NCI-H2081 treated with DMSO at 0.1 percent for 48 hours (cell line): ENCODE results near the gene ABCA4.
"Not testable (repeated sequence)": the region's sequence is repeated elsewhere in the genome, so short reads cannot be mapped to it uniquely, and the experiment has no call there.

Experiments
- DNase-seq: peaks from one replicate; lab custom pipeline; 2025; lab: John Stamatoyannopoulos, UW

The ABCA4 gene

GRCh38 chr1:93979040-93979717 lies 141.8 kb downstream of the ABCA4 start:
- no peak for DNase-seq

DNA sequence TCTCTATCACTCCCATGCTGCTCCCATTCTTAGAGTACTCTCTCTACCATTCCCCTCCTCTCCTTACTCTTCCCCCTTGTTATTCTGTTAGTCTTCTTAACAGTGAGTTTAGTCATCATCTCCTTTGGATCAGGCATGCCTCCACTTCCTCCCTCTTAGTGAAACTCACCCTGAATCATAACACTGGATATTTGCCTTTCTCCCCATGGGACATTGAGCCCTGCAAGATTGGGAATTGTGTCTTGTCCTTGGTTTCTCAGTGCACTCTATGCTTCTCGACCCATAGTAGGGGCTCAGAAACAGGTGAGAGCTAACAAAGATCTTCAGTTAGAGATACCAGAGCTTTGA lies 143.4 kb downstream of the ABCA4 start:
- no peak for DNase-seq

GRCh38 chr1:93976711-93977597 lies 144.0 kb downstream of the ABCA4 start:
- DNase-seq = no peak

GRCh38 chr1:93976291-93976690 lies 144.7 kb downstream of the ABCA4 start:
- DNase-seq = no peak

DNA sequence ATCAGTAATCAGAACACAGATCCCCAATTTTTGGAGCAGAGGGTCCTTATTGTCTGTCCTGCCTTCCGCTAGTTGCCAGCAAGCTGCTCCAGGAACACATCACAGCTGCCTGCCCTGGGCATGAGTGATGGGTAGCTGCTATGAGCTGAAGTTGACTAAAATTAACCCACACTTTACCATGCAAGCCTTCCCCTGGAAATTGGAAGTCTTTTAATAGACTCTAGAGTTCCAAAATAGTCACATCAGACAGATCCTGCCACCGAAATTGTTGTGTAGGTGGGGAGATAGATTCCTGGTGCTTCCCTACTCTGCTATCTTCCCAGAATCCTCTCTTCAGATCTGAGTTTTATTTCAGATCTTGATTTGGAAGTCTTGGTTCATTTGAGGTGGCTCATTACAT lies 148.6 kb downstream of the ABCA4 start:
- no peak for DNase-seq

- no peak for DNase-seq
Observed at GRCh38 chr1:93969887-93970286, 151.1 kb downstream of the ABCA4 start.

DNA sequence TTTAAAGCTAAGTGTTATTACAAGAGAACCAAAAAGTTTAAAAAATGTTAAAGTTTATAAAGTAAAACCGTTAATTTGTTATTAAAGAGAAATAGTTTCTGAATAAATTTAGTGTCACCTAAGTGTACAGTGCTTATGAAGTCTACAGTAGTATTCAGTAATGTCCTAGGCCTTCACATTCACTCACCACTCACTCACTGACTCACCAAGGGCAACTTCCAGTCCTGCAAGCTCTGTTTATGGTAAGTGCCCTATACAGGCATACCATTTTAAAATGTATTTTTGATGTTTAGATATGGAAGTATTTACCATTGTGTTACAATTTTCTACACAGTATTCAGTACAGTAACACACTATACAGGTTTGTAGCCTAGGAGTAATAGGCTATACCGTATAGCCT lies 151.6 kb downstream of the ABCA4 start:
- no peak for DNase-seq

- DNase-seq = no peak
Observed at GRCh38 chr1:93967306-93967705, 153.6 kb downstream of the ABCA4 start.

- no peak for DNase-seq
Observed at GRCh38 chr1:93965888-93966287, 155.1 kb downstream of the ABCA4 start.

DNA sequence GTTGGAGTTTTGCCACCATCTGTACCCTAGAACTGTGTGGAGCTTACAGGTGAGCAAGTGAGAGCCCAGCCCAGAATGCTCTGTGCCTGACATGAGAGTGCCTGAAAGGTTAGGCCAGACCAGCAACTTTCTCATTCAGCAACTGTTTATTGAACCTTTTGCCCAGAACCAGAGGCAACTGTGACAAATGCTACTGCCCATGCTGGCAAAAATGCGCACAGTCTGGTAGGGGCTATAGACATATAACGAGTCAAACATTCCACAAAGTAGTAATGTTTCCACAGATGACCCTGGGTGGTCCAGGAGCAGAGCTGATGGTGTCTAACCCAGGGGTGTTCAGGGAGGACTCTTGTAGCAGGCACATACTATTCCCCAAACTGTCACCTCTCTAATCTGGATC lies 155.7 kb downstream of the ABCA4 start:
- no peak for DNase-seq

DNA sequence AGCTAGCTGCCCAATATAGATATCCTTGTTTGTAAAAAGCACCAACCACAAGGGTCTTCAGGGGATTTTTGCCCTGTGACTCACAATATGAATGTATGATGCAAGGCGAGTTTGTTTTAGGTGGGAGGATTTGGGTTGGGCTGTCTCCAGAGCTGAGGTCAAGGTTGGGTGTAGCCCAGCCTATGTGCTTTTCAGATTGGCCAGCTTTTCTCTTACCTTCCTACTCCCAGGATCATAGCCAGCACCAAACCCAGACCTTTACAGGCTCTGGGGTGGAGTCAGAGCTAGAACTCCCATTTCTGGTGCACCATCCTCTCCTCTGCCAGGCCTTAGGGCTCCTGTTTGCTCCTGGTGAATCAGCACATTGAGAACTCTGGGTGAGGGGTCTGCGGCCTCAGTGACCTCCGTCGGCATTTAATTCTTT lies 156.2 kb downstream of the ABCA4 start:
- no peak for DNase-seq

GRCh38 chr1:93964096-93964776 lies 156.7 kb downstream of the ABCA4 start:
- DNase-seq = no peak

- no peak for DNase-seq
Observed at GRCh38 chr1:93963585-93963984, 157.4 kb downstream of the ABCA4 start.

DNA sequence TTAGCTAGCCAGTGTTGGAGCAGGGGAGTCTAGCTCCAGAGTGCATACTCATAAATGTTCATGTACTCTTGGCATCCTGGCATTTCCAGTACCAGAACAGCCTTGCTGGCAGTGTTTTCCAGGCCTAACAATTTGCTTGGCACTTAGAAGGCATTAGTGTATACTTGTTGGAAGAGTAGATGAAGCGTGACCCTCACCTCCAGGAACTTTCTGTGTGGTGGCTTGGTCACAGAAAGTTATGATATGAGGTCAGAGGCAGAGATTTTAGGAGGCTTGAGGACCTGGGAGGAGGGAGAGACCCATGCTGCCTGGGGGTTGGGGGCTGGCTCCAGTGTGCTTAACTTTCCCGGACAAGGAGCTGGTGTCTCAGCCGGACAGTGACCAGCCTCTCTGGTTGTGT lies 159.0 kb downstream of the ABCA4 start:
- no peak for DNase-seq

DNA sequence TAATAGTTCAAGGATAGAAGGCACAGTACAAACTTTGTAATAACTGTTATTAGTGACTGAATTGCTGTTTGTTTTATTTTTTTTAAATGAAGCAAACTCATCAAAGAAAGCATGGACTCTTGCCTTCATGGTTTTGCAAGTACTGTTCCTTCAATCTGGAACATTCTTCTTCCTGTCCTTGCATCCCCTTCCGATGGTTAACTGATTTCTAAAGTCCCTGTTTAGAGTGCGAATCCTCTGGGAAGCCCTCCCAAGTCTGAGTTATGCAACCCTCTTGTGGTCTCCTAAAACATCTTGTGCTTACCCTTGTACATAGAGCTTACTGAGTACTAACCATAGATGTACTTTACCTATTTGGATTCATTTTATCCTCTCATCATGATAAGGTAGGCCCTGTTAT lies 159.5 kb downstream of the ABCA4 start:
- no peak for DNase-seq

GRCh38 chr1:93960641-93961147 lies 160.3 kb downstream of the ABCA4 start:
- no peak for DNase-seq

DNA sequence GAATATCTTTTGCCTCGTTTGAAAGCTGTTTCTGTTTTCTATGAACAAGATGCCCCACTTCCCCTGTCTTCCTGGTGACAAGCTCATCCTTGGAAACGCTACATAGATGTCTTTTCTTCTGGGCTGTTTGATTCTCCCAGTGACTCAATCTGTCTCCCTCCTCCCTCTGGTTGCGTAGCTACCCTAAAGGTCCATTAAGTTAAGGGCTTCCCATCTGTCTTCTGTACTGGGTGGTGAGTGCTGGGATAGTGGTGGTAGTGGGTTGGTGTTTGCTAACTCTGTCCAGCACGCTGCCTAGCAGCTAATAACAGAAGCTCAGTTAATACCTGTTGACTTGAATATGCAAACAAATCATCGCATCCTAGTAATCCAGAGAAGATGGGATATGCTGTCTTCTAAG lies 161.5 kb downstream of the ABCA4 start:
- no peak for DNase-seq

- DNase-seq = no peak
Observed at GRCh38 chr1:93958726-93959100, 162.2 kb downstream of the ABCA4 start.

DNA sequence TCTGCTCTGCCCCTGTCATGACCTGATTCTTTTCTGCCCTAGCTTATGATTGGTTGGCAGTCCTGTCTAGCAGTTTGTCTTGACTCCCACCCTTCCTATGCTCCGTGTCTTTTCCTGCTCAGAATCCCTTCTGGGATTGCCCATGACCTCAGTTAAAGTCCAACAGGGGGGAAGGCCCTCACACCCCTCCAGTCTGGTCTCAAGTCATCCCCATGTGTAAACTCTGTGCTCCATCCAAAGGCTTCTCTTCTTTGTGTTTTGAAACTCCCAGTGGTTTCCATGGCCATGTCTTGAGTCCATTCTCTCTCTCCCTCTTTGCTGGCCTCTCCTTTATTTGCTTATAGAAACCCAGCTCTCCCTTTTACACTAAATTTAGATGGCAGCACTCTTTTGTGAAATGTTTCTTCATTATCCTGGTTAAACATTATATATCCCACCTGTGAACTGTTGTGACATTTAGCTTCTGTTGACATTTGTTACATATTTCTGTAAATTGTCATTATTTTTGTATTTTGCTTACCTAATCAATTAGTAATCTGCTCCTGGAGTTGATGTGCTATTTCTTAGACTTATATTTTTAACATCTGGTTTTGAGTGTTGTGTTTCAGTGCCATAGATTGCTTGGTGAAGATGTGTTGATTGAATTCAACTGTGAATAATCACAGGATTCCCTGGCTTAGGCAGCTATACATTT lies 162.8 kb downstream of the ABCA4 start:
- DNase-seq = no peak

DNA sequence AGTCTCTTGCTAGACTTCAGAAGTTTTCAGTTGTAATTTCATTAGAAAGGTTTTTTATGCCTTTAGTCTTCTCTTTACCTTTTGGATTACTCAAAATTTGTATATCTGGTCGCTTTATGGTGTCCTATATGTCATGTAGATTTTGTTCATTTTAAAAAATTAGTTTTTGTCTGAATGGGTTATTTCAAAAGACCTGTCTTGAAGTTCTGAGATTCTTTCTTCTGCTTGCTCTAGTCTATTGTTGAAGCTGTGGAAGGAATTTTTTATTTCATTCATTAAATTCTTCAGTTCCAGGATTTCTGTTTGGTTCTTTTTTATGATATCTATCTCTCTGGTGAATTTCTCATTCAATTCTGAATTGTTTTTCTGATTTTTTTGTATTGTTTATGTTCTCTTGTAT lies 165.2 kb downstream of the ABCA4 start:
- no peak for DNase-seq

DNA sequence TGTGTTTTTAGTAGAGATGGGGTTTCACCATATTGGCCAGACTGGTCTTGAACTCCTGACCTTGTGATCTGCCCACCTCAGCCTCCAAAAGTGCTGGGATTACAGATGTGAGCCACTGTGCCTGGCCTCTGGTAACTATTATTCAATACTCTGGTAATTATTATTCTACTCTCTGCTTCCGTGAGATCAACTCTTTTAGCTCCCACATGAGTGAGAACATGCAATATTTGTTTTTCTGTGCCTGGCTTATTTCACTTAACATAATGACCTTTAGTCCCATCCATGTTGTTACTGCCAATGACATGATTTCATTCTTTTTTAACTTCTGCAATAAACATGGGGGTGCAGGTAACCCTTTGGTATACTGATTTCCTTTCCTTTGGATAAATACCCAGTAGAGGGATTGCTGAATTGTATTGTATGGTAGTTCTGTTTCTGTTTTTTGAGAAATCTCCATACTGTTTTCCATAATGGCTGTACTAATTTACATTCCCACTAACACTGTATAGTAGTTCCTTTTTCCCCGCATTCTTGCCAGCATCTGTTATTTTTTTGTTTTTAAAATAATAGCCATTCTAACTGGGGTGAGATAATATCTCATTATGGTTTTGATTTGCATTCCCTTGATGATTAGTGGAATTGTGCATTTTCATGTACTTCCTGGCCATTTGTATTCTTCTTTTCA lies 173.8 kb downstream of the ABCA4 start:
- not testable (repeated sequence) for DNase-seq
